Measurements from ENCODE around the gene ACYP2.

The ACYP2 gene

DNA sequence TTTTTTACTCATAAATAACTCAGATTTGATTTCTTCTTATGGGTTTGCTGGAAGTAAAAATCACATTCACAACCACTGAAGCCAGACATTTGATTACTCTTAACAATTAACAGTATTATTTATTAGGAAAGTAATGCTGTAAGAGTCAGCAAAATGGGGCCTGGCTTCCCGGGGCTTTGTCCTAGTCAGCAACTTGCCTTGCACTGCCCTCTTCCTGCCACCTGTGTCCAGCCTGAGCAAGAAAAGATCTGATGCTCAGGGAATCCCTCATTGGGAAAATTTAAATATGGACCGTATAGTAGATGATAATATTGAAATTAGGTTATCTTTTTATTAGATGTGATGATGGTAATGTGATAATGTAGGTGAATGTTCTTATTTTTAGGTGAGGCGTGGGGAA is 30.8 kb upstream of the ACYP2 start:
- Histone ChIP-seq H3K4me3 (ENCODE audit: low read depth, low read length) (no peak overlapping the region), H3K4me1 (ENCODE audit: control insufficient read depth, insufficient read depth, low read length) (no peaks in the 10 kb centered on the region), H3K27ac (ENCODE audit: extremely low read depth, low read depth, low read length) (no peak overlapping the region), H3K36me3 (ENCODE audit: control insufficient read depth in 2 of 2, insufficient read depth in 1 of 2, low read length in 2 of 2) (no peaks in the 10 kb centered on the region), H3K9me3 (ENCODE audit: control insufficient read depth, insufficient read depth, low read depth, low read length) (no peaks in the 10 kb centered on the region)
- CTCF ChIA-PET, result no interaction called here
- POLR2A ChIA-PET, result no interaction called here
- TF ChIP-seq ZNF621 (tag by site-specific recombination; IDR thresholded peaks at IDR 0.05) (no peak), ZNF416 (tag by site-specific recombination; IDR thresholded peaks at IDR 0.05) (no peak), REPIN1 (tag by site-specific recombination; IDR thresholded peaks at IDR 0.05; ENCODE audit: low read depth) (no peak), ZNF157 (tag by site-specific recombination; IDR thresholded peaks at IDR 0.05) (no peak), ZNF133 (tag by site-specific recombination; IDR thresholded peaks at IDR 0.05) (no peak), ZBTB17 (tag by site-specific recombination; IDR thresholded peaks at IDR 0.05) (no peak), ZNF239 (tag by site-specific recombination; IDR thresholded peaks at IDR 0.05) (no peak), ZBTB21 (tag by site-specific recombination; IDR thresholded peaks at IDR 0.05) (no peak), ZNF777 (tag by site-specific recombination; IDR thresholded peaks at IDR 0.05; ENCODE audit: borderline replicate concordance) (no peak), ZNF132 (tag by site-specific recombination; IDR thresholded peaks at IDR 0.05; ENCODE audit: borderline replicate concordance) (no peak), ZNF747 (tag by site-specific recombination; IDR thresholded peaks at IDR 0.05) (no peak), IKZF3 (tag by site-specific recombination; IDR thresholded peaks at IDR 0.05) (no peak), ZFP37 (tag by site-specific recombination; IDR thresholded peaks at IDR 0.05) (no peak)
- TF ChIP-seq, protein P1, sequence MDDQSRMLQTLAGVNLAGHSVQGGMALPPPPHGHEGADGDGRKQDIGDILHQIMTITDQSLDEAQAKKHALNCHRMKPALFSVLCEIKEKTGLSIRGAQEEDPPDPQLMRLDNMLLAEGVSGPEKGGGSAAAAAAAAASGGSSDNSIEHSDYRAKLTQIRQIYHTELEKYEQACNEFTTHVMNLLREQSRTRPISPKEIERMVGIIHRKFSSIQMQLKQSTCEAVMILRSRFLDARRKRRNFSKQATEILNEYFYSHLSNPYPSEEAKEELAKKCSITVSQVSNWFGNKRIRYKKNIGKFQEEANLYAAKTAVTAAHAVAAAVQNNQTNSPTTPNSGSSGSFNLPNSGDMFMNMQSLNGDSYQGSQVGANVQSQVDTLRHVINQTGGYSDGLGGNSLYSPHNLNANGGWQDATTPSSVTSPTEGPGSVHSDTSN (CRISPR knock-in tag; IDR thresholded peaks at IDR 0.05), result no peak

- no peak for TF ChIP-seq ZNF121 (tag by site-specific recombination; IDR thresholded peaks at IDR 0.05)
- no peak for TF ChIP-seq ZNF664 (tag by site-specific recombination; IDR thresholded peaks at IDR 0.05)
- TF ChIP-seq SP3 (tag by site-specific recombination; IDR thresholded peaks at IDR 0.05), result no peak
- no peak for TF ChIP-seq ZNF768 (tag by site-specific recombination; IDR thresholded peaks at IDR 0.05)
- no peak for TF ChIP-seq ZNF747 (tag by site-specific recombination; IDR thresholded peaks at IDR 0.05)
- no peaks in the 10 kb centered on the region for H3K4me1 ChIP-seq (ENCODE audit: control insufficient read depth, insufficient read depth, low read length)
Observed at GRCh38 chr2:54085069-54085468, 30.3 kb upstream of the ACYP2 start.

GRCh38 chr2:54086157-54086556 is 29.3 kb upstream of the ACYP2 start:
- no peak overlapping the region for H3K4me3 ChIP-seq (ENCODE audit: low read depth, low read length)
- CTCF ChIA-PET, result interaction anchor here (0.8 kb wide), 1 partner anchor 19 kb away, joined by 3 read pairs; no protein-coding TSS in a partner anchor
- H3K36me3 ChIP-seq (ENCODE audit: control insufficient read depth in 2 of 2, insufficient read depth in 1 of 2, low read length in 2 of 2), result no peaks in the 10 kb centered on the region
- H3K27ac ChIP-seq (ENCODE audit: extremely low read depth, low read depth, low read length), result no peak overlapping the region
- H3K9me3 ChIP-seq (ENCODE audit: control insufficient read depth, insufficient read depth, low read depth, low read length), result no peaks in the 10 kb centered on the region
- POLR2A ChIA-PET, result no interaction called here
- no peaks in the 10 kb centered on the region for H3K4me1 ChIP-seq (ENCODE audit: control insufficient read depth, insufficient read depth, low read length)
- TF ChIP-seq ZNF433 (tag by site-specific recombination; IDR thresholded peaks at IDR 0.05; ENCODE audit: low read depth), result no peak
- TF ChIP-seq ZNF654 (tag by site-specific recombination; IDR thresholded peaks at IDR 0.05; ENCODE audit: low read depth), result no peak
- TF ChIP-seq ZNF837 (tag by site-specific recombination; IDR thresholded peaks at IDR 0.05), result no peak
- no peak for TF ChIP-seq ZNF350 (tag by site-specific recombination; IDR thresholded peaks at IDR 0.05)
- no peak for TF ChIP-seq SP7 (tag by site-specific recombination; IDR thresholded peaks at IDR 0.05)
- TF ChIP-seq, protein P2, sequence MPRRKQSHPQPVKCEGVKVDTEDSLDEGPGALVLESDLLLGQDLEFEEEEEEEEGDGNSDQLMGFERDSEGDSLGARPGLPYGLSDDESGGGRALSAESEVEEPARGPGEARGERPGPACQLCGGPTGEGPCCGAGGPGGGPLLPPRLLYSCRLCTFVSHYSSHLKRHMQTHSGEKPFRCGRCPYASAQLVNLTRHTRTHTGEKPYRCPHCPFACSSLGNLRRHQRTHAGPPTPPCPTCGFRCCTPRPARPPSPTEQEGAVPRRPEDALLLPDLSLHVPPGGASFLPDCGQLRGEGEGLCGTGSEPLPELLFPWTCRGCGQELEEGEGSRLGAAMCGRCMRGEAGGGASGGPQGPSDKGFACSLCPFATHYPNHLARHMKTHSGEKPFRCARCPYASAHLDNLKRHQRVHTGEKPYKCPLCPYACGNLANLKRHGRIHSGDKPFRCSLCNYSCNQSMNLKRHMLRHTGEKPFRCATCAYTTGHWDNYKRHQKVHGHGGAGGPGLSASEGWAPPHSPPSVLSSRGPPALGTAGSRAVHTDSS (tag by site-specific recombination; IDR thresholded peaks at IDR 0.05), result no peak
- TF ChIP-seq ZNF335 (tag by site-specific recombination; conservative IDR thresholded peaks at IDR 0.05), result no peak
- TF ChIP-seq PATZ1 (tag by site-specific recombination; IDR thresholded peaks at IDR 0.05), result no peak
- TF ChIP-seq ZSCAN23 (tag by site-specific recombination; IDR thresholded peaks at IDR 0.05), result no peak
- TF ChIP-seq ZNF311 (tag by site-specific recombination; IDR thresholded peaks at IDR 0.05; ENCODE audit: borderline replicate concordance), result no peak
- no peak for TF ChIP-seq ZNF473 (tag by site-specific recombination; IDR thresholded peaks at IDR 0.05)
- TF ChIP-seq, protein P3, sequence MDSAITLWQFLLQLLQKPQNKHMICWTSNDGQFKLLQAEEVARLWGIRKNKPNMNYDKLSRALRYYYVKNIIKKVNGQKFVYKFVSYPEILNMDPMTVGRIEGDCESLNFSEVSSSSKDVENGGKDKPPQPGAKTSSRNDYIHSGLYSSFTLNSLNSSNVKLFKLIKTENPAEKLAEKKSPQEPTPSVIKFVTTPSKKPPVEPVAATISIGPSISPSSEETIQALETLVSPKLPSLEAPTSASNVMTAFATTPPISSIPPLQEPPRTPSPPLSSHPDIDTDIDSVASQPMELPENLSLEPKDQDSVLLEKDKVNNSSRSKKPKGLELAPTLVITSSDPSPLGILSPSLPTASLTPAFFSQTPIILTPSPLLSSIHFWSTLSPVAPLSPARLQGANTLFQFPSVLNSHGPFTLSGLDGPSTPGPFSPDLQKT (IDR thresholded peaks at IDR 0.05; ENCODE audit: borderline replicate concordance, low read depth, low read length), result no peak

More at GRCh38 chr2:54085069-54085468, 30.3 kb upstream of the ACYP2 start:
- H3K36me3 ChIP-seq (ENCODE audit: control insufficient read depth in 2 of 2, insufficient read depth in 1 of 2, low read length in 2 of 2), result no peaks in the 10 kb centered on the region
- ChIA-PET POLR2A (no interaction called here), CTCF (interaction anchor here (0.8 kb wide), 1 partner anchor 9 kb away, joined by 5 read pairs; no protein-coding TSS in a partner anchor)
- H3K27ac ChIP-seq (ENCODE audit: extremely low read depth, low read depth, low read length), result no peak overlapping the region
- H3K4me3 ChIP-seq (ENCODE audit: low read depth, low read length), result no peak overlapping the region
- H3K9me3 ChIP-seq (ENCODE audit: control insufficient read depth, insufficient read depth, low read depth, low read length), result no peaks in the 10 kb centered on the region

Measured in HEK293 (cell line).